HG03442 (cell line): ENCODE data around the gene NDUFS1.
"Not testable (repeated sequence)": the region's sequence is repeated elsewhere in the genome, so short reads cannot be mapped to it uniquely, and the experiment has no call there.

Source experiments
- ATAC-seq: cut with Tn5 transposase; IDR thresholded peaks from one replicate; pipeline ENCODE4 v1.9.1; 2021; ENCODE audit warnings: mild to moderate bottlenecking, moderate library complexity; ENCODE audit not compliant: unreplicated experiment

NDUFS1 gene

DNA sequence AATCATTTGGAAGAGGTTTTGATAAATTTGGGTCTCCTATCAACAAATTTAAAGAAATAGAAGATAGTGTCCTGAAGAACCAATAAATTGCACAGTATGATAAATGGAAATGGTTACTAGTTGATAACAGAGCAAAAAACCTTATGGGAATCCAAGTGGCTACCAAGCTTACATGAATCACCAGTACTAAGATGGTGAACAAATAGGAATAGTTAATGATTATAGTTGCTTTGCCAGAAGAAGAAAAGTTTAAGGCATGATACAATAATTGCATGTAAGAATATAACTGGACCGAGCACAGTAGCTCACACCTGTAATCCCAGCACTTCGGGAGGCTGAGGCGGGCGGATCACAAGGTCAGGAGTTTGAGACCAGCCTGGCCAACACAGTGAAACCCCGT is 53.7 kb downstream of the NDUFS1 start:
- no peak for ATAC-seq

DNA sequence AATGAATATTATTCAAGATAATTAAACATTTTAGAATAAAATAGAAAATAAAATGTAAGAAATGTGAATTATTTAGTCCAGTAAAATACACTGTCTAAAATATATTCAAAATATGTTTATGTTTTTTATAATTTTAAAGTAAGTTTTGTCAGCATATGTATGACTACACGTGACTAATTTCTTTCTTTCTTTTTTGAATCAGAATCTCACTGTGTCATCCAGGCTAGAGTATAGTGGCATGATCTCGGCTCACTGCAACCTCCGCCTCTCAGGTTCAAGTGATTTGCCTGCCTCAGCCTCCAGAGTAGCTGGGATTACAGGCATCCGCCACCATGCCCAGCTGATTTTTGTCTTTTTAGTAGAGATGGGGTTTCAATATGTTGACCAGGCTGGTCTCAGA is 54.2 kb downstream of the NDUFS1 start:
- no peak for ATAC-seq

DNA sequence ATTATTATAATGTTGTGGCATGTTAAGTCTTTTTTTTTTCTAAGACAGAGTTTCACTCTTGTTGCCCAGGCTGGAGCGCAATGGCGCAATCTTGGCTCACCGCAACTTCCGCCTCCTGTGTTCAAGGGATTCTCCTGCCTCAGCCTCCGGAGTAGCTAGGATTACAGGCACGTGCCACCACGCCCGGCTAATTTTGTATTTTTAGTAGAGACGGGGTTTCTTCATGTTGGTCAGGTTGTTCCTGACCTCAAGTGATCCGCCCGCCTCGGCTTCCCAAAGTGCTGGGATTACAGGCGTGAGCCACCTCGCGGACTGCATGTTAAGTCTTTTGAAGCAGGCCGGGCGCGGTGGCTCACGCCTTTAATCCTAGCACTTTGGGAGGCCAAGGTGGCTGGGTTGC is 60.4 kb downstream of the NDUFS1 start:
- not testable (repeated sequence) for ATAC-seq

DNA sequence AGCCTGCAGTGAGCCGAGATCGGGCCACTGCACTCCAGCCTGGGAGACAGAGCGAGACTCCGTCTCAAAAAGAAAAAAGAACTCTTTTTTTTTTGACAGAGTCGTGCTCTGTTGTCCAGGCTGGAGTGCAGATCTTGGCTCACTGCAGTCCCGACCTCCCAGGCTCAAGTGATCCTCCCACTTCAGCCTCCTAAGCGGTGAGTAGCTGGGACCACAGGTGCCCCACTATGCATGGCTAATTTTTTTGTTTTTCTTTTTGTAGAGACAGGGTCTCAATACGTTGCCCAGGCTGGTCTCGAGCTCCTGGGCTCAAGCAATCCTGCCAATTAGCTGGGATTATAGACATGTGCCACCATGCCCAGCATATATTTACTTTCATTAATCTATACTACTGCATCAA is 60.8 kb downstream of the NDUFS1 start:
- ATAC-seq: no peak

DNA sequence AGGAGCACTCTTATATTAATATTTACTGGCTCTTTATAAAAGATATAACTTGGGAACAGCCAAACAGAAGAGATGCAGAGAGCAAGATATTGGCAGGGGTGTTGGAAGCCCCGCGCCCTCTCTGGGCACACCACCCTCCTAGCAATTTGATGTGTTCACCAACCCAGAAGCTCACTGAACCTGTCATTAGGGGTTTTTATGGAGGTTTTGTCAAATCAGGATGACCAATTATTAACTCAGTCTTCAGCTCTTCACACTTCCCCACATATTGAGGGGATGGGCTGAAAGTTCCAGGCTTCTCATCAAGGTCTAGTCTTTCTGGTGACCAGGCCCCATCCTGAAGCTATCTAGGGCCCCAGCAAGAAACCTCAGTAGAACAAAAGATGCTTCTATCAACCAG is 62.4 kb downstream of the NDUFS1 start:
- ATAC-seq: no peak

DNA sequence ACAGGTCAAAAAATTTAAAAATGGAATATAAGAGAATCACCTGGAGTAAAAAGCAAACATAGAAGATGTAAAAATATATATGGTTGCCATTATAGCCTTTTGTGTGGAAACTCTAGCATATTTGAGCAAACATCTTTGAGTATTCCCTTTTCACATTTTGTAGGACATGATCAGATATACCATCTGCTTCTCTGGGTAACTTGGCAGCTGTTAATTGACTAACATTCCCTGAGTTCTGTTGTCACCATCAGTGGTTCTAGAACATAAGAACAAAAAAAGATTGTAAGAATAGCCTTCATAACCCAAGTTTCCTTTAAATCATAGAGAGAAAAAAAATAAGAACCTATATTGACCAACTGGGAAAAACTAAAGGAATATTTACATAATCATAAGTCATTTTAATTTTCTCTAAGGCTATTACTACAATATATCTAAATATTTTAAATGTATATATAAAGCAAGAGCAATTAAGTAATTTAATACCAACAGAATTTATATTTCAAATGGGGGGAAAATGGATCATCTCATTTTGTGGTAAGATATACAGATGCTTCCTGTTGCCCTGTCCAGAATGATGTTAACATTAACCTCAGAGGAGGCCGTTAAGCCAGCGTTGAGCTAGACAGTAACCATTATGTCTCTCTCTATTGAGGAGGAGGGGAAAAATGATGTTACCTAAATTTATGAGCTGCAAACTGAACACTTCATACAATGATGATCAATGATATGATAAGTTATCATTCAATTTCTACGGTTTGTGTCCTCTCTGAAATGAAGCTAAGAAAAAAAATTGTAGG is 63.5 kb downstream of the NDUFS1 start:
- no peak for ATAC-seq

DNA sequence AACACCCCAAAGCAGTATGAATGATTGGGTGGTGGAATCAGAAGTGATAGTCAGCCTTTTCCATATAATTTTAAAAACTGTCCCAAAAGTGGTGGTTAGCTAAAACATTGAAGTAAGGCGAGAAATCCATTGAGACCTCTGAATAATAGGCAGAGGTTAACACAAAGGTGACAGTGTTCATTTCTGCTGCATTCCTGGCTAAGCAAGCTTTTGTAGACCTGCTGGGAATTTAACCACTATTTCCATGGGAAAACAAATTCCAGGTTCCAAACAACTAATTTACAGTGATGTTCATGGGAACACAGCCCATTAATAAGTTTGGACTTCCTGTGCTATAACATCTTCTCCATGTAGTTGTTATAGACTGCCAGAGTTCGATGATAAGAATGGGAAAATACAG is 66.9 kb downstream of the NDUFS1 start:
- no peak for ATAC-seq

DNA sequence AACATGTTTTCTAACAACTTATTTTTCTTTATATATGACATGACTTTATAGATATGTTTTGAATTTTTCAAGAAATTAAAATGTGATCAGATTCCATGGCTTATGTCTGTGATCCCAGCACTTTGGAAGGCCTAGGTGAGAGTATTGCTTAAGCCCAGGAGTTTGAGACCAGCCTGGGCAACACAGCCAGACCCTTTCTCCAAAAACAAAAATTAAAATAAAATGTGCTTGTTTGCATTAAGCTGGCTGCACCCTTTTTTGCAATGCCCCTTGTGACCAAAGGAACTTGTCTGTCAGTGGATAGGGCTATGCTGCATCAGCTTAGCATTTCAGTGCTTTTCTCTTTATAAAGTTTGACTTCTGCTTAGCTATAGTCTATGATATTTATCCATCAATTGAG is 71.0 kb downstream of the NDUFS1 start:
- ATAC-seq: no peak

DNA sequence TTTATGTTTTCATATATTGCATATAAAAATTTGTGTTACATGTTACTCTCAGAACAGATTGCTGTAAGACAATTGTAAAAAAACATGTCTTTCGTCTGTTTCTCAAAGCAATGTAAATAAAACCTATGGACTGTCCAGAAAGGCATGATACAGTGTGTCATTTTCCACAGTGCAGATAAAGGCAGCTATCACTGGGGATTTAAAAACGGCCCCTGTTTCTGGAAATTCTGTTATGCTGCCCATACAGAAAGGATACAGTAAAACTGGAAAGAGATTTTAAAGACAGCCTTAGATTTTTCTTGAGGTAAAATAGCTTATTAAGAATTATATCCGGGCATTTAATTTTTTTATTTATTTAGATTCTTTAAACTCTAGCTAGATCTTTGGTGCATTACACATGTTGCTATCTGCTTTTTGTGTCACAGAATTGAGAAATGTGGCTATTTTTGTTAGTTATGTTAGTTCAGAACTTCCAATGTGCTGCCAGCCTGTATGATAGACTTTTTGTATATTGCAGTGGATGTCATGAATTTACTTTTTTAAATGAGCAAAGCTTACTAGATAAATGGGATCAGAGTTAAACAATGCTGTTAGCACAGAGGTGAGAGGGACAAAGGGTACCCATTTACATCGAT is 72.4 kb downstream of the NDUFS1 start:
- ATAC-seq: no peak

DNA sequence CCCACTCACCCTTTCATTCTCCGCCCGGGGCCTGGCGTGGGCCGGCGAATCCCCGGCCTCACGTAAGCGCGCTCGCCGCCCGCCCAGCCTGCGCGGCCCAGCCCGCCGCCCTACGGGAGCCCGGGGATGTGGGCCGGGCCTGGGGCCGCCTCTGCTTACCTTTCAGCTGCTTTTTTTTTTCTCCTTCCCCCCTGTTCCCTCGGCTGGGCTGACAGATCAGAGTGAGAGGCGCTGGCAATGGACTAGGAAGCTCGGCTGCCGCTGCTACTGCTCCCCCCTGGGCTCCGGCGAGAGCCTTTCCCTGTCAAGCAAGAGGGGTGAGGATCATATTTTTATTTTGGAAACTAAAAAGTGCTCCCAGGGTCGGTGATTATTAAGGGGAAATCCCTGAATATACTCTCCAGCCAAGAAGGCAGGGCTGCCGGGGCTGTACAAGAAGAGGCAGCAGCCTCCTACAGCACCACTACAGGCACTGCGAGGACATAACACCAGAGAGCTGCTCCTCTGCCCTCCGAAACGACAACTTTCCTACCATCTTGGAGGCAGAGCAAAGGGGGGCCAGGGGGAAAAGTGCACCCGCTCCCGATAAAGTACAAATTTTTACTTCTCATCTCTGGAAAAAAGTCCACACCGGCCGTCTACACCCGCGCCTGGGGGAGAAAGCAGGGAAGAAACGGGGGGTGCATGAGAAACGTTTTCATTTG is 73.3 kb downstream of the NDUFS1 start, which contains the start of gene INO80D:
TSS of gene INO80D (minus strand) at position 433 of the 704 bp plus-strand sequence. CDS start 23,158 bp downstream, outside the sequence.
- peak; percentile 89 for ATAC-seq

DNA sequence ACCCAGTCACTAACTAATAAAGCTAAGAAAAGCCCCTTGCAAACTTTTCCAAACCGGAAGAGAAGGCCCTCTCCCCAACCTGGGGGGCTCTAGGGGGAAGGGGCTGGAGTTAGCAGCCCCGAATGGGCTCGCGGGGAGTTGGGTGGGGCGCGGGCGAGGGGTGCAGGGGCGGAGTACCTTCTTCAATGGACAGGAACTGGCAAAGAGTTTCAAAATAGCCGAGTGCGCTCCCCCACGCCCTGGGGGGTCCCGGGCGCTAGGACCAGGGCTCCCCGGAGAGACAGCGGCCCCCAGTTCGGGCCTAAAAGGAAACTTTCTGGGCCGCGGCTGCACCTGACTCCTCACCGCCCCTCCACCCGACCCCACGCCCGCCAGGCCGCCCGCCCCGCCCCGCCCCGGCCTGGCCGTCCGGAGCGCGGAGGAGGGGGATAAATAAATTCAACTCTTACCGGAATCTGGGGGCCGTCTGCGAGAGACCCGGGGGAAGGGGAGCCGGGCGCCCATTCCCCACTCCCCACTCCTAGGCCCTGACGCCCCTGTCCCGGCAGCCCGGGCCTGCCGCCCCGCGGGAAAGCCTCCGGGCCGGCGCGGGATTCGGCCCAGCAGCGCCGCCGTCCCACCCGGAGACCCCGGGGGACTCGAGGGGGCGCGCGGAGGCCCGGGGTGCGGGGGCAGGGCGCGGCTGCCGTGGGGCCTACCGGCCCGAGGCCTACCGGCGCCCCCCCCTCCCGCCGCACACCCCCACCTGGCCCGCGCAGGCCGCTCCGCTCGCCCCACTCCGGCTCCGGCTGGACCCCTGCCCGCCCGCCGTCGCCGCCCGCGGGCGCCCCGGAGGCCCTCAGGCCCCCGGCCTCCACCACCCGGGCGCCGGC is 74.1 kb downstream of the NDUFS1 start:
- peak; percentile 15 for ATAC-seq

DNA sequence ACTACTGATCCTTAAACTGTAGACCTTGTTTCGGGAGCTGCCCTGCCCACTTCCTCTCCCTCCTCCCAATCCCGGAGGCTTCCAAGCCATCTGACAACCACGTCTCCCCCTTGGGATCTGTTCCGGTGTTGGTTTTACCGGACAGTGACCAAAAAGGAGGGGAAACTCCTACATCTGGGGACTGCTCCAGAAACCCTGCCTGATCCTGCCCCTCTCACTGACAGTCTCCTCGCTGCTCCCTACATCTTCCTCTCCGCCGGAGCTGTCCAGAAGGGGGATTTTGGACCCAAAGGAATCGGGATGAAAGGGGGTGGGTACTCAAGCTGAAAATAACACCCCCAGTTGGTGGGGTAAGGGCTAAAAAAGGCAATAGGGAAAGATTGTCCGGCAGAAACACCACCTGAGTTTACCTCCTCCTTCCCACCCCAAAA is 74.8 kb downstream of the NDUFS1 start:
- ATAC-seq: no peak

DNA sequence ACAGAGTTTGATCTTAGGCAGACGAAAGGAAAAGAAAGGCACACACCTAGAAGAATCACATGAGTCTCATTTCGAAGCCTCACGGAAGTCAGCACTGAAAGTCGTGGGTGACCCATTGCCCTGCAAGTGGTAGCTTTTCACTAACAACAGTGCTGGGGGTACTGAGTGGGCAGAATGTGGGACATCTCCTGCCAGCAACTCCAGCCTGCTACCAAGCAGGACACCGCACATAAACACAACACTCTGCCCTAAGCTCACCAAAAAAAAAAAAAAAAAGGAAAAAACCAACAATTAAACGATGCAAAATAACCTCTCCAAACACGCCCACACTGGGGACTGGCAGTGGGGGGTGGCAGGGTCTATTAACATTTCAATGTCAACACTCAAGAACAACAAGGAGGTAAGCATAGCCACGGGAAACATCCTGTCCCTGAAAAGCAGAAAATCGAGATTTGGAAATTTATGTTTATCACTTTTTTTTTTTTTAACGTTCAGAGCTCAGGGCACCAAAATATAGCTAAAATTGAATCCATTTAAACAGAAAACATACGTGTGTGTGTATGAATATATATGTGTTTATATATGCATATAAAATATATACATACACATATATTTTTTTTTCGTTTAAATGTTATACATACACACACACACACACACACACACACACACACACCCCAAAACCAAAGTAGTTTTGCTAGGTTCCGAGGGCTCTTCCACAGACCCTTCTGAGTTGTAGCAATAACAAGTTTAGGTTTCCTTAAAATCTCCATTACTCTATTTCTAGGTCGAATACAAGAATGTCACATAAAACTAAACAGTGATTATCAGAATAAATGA is 75.4 kb downstream of the NDUFS1 start:
- peak; percentile 26 for ATAC-seq

DNA sequence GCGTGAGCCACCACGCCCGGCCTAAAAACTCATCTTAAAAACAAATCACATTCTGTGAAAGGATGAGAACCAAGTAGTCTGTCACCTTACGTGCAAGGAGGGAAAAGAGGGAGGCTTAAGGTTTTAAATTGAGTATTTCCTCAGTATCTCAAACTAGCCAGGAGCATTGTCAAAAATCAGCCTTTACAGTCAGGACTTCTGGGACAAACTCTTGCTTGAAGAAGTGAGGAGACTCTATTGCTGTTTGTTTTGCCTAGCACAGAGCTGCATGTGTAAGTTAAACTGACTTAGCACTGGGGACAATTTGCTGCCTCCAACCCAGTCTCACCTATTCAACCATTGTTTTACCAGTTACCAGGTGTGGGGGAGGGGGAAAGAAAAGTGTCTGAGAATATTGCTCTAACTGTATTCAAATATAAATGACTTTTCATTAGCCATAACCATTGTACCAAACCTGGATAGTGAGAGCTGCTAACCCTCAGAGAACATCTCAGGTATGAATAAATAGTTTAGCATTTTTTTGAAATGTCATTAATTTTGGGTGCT is 76.9 kb downstream of the NDUFS1 start:
- no peak for ATAC-seq

DNA sequence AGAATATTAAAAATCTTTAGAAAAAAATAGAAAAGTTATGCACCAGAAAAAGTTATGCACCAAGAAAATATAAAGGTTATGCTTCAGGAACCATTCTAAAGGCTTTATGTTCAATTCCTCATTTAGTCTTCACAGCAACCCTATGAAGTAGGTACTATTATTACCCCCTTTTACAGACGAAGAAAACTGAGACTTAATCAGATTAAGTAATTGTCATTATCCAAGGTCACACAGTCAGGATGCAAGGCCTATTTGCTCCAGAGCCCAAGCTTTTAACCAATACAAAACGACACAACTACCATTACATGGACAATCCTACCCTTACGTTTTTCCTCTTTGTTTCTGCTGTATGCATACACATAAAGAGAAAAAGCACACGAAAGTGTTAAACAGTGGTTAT is 78.3 kb downstream of the NDUFS1 start:
- no peak for ATAC-seq

DNA sequence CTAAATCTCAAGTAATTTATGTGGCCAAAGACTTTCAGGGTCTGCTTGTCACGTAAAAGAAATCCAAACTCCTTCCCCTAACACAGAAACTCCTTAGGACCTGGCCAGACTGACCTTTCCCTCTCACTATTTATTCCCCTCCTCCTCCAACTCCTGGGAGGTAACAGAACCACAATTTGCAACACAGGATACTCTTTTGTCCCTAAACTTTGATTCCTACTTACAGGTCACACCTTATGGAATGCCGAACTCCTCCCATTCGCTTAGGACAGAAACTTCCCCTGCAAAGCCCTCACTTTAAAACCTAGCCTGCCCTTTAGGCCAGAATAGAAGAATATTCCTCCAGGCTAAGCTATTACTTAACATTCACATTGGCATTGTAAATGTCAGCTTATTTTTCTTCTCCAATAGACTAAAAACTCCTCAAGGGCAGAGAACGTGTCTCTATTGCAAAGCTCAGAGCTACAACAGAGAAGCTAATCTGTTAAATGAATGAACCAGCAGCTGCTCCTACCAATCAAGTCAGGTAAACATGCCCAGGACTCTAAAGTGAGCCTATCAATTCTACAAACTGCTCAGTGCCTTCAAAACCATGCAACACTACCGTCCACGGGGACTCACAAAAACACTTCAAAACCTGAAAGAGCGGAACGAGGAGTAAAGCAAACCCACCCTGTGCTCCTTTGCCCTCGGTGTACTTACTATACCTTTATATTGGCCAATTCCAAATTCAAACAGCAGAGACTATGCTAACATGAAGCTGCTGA is 79.4 kb downstream of the NDUFS1 start:
- no peak for ATAC-seq

DNA sequence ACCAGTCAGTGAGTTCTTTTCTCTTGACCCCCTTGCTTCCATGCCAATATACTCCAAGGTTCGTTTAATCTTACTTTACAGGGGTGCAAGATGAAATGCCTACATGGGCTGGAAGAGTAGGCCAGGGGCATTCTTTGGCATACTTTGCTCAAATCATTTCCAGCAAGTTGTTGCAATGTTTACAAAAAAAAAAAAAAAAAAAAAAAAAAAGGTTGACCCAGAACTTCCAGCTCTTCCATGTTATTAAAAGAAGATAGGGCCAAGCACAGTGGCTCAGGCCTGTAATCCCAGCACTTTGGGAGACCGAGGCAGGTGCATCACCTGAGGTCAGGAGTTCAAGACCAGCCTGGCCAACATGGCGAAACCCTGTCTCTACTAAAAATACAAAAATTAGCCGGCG is 81.4 kb downstream of the NDUFS1 start:
- ATAC-seq: not testable (repeated sequence)

DNA sequence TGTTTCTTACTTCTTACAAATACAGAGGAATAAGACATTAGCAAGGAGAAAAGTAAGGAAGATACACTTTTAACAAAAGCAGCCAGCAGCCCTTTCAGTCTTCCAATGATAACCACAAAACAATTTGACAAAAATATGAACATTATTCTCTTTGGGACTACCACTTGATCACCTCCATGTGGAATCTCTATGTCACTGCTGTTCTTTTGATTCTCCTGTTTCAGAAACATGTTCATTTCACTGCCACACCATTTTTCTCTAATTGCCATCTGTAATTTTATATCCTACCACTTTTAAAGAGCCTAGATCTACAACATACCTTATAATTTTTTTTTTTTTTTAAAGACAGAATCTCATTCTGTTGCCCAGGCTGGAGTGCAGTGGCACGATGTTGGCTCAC is 84.1 kb downstream of the NDUFS1 start:
- no peak for ATAC-seq

DNA sequence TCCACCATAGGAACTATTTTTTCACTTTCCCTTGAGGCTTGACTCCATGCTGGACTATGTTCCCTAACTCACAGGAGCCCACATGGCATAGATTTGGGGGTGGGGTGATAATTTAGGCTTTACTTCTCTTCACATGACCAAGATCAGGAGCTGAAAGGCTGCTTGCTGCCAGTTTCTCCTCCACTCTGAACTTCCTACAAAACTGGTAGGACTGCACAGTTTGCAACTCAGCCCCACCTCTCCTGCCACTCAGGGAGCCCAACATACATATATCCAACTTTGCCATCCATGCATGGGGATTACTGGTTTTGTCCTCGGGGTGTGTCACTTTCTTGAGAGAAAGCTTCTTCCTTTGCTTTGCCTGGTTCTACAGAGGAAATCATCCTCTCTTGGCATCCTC is 87.4 kb downstream of the NDUFS1 start:
- no peak for ATAC-seq
